Stimulated activated CD8-positive, alpha-beta memory T cell treated with anti-CD3 and anti-CD28 coated beads, Interleukin-7, amount 100 ng/mL, for 48 hours (primary cell): ENCODE measurements around the gene KPNA2.
A peak's percentile ranks its signal among the peaks of the same experiment; 100 is the strongest.
"Not testable (repeated sequence)": the region's sequence is repeated elsewhere in the genome, so short reads cannot be mapped to it uniquely, and the experiment has no call there.

Source experiments
- DNase-seq, 2 donors: peaks; one replicate each; pipeline ENCODE4 v3.0.0-alpha.2; 2020; ENCODE audit warnings: low read depth in 1 of 2; ENCODE audit errors: extremely low read depth in 1 of 2

Gene KPNA2

DNA sequence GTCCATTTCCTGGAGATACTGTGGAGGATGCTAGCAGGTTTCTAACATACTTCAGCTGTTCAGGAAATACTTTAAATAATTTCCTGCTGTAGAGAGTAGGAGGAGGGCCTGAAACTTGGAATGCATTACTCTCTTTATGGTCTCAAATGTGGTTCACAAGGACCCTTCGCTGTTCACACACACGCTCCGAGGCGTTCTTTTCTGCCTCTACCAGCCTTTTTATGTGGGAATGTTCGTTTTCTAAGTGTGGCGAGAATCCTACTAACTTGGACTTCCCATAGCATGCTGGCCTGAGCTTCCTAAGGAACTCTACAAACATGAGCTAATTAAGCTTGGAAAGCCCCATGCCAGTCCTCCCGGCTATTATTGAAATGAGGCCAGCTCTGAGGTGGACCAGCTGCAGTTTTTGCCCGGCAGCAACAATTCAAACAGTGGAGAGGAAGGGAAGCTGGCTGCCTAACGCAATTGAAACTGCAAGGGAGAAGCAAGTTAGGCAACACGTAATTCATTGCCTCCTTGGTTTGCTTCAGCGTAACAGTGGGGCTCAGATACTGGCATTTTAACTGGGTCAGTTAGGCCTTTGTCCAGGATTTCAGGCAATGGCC lies 18.9 kb downstream of the KPNA2 start:
- no peak for DNase-seq

DNA sequence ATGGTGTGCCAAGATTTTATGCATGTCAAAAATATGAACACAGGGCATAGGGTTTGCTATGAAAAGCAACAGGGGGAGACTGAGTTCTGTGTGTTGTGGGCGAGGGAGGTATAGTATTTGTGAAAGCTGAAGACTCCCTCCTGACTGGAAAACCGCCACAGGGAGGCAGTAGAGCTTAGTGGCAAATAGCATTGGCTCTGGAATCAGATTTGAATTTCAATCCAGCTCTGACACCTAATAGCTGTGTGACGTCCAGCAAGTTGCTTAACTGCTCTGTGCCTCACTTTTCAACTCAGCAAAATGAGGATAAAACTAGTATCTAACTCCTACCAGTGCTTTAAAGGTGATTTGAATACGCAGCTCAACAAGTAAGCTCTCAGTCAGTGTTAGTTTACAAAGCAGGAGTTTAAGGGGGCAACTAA lies 22.0 kb downstream of the KPNA2 start:
- no peak for DNase-seq

DNA sequence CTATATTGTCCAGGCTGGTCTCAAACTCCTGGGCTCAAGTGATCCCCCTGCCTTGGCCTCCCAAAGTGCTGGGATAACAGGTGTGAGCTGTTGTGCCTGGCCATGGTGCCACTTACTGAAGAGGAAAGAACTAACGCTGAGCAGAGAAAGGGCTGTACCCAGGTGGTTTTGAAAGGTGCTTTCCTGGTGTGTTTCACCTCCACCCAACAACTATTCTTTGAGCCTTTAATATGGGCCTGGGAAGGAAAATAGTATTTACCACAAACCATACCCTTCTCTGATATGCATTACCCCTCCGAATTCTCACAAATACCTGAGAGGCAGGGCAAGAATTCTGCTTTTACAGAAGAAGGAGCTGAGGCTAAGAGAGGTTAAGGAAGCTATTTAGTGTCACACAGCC lies 24.8 kb downstream of the KPNA2 start:
- no peak for DNase-seq

DNA sequence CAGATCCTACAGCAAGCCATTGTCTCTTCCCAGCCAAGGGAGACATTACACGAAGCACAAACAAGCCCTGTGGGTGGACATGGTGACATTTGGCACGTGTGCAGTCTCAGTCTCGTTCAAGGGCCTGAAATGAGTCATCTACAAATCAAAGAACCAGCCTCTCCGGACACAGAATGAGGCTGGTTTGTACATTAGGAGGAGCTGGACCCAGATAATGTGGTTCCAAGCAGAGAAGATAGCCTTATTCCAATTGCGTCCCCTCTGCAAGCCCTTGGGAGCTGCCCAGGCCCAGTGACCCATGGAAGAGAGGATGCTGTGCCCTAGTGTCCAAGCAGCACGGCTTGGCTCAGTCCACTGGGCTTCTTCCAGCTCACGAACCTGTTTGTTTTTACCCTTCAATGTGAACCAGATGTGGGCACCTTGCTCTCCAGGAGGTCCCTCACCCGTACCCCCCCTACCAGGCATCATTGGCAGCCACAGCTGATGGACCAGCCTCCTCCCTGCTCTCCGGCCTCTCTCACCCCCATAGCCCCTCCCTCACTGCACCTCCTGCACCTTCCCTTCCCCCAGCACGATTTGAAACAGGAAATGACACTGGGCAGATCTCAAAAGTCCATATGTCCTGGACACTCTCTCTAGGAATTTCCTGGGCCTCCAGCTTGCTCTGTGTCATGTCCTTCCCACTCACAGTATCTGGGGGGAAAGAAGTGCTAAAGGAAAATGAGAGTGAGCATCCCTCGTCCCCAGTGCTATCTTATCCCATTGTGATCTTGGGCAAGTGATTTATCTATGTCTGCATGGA lies 26.2 kb downstream of the KPNA2 start:
- no peak for DNase-seq

DNA sequence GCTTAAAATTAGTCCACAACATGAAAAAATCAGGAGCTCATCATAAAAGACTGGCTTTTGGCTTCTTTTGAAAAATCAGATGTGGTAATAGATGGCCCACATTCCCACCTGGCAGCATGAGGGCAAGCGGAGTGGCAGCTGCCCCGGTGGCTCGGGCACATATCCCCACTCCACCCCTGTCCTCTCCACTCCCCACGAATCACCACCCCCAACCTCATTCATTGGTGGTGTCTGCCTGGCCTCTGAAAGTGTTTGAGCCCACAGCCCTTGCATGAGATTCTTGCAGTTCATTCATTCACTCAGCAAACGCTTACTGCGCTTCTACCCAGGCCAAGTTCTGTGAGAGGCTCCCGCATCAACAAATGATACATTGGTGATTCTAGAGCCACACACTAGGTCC lies 29.8 kb downstream of the KPNA2 start:
- not testable (repeated sequence) for DNase-seq

DNA sequence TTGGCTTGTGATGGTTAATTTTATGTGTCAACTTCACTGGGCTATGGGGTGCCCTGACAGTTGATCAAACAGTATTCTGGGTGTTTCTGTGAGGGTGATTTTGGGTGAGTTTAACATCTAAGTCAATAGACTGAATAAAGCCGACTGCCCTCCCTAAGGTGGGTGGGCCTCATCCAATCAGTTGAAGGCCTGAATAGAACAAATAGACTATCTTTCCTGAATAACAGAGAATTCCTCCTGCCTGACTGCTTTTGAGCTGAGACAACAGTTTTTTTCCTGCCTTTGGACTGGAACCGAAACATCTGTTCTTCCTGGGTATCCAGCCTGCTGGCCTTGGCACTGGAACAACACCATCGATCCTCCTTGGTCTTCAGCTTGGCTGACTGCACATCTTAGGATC lies 33.0 kb downstream of the KPNA2 start:
- not testable (repeated sequence) for DNase-seq

DNA sequence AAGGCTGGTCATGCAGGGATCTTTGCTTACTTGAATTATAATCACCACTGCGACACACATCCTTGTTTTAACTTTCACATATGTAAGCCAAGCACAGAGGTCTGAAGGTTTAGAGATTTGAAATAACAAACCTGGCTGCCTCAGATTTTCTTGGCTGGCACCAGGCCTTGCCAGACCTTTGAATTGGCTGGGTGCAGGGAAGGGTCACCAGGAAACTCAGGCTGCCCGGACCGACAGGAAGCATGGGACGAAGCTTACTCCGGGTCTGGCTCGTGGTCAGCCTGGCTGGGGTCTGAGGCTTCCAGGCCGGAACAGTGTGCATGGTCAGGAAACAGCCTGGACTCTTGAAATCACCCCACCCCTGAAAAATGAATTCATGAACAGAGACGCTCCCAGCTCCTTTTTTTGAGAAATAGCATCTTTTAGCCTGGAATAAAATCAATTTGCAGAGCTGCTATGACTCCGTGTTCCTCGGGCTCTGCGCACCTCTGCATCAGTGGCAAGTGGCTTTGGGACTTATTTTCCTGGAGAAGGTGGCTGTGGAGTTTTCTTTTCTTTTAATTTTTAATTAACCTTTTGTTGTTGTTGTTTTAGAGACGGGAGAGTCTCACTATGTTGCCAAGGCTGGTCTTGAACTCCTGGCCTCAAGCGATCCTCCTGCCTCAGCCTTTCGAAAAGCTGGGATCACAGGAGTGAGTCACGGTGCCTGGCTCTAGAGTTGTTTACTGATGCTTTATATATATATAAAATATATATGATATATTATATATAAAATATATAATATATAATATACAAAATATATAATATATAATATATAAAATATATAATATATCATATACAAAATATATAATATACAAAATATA lies 35.3 kb downstream of the KPNA2 start:
- not testable (repeated sequence) for DNase-seq

DNA sequence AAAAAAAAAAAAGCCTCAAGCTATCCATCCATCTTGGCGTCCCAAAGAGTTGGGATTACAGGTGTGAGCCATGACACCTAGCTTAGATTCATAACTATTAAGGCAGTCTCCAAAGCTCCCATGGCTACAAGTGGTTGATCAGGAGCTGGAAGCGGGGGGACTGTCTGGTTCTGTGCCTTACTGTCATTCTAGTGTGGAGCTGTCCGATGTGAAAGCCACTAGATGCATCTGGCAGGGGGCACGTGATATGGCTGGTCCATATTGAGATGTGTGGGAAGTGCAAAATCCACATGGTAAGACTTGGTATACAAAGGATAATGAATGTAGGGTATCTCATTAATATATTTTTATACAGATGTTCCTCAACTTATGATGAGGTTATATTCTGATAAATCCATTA lies 38.7 kb downstream of the KPNA2 start:
- no peak for DNase-seq

DNA sequence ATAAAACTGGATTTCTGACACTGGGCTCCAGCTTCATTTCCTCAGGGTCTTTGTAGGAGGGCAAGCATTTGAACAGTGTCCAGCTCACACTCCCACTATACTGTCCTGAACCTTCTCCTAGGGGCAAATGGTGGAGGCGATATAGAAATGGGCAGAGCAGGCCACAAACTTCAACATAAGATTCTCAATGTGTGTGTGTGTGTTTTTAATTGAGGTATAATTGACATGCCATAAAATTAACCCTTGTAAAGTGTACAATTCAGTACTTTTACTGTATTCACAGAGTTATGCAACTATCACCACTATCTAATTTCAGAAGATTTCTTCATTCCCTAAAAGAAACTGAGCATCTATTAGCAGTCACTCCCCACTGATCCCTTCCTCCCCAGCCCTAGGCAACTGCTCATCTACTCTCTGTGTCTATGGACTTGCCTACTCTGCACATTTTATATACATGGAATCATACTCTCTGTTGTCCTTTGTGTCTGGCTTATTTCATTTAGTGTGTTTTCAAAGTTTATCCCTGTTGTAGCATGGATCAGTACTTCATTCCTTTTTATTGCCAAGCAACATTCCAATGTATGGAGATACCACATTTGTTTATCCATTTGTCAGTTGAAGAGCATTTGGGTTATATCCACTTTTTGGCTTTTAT lies 40.5 kb downstream of the KPNA2 start:
- not testable (repeated sequence) for DNase-seq

DNA sequence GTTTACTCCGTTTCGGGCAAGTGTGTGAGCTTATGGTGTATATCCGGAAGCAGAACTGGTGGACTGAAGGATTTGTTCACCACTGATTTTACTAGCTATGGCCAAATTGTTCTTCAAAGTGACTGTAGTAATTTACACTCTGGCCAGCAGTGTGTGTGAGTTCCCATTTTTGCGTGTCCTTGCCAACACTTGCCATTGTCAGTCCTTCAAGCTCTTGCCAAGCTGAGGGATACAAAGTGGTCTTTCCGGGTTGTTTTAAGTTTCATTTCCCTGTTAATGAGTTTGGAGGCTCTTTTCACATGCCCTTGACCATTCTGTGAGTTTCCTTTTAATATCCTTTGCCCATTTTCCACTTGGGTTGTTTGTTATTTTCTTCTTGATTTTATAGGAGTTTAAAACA lies 42.0 kb downstream of the KPNA2 start:
- DNase-seq = not testable (repeated sequence)

DNA sequence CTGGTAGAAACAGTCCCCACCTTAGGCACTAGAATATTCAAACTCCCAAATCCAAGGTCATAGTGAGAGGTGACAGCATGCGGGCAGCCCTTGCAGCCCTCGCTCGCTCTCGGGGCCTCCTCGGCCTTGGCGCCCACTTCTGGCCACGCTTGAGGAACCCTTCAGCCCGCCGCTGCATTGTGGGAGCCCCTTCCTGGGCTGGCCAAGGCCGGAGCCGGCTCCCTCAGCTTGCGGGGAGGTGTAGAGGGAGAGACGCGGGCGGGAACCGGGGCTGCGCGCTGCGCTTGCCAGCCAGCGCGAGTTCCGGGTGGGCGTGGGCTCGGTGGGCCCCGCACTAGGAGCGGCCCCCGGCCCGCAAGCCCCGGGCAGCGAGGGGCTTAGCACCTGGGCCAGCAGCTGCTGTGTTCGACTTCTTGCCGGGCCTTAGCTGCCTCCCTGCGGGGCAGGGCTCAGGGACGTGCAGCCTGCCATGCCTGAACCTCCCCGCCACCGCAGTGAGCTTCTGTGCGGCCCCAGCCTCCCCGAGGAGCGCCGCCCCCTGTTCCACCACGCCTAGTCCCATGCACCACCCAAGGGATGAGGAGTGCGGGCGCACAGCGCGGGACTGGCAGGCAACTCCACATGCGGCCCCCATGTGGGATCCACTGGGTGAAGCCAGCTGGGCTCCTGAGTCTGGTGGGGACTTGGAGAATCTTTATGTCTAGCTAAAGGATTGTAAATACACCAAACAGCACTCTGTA lies 45.0 kb downstream of the KPNA2 start:
- DNase-seq = no peak

DNA sequence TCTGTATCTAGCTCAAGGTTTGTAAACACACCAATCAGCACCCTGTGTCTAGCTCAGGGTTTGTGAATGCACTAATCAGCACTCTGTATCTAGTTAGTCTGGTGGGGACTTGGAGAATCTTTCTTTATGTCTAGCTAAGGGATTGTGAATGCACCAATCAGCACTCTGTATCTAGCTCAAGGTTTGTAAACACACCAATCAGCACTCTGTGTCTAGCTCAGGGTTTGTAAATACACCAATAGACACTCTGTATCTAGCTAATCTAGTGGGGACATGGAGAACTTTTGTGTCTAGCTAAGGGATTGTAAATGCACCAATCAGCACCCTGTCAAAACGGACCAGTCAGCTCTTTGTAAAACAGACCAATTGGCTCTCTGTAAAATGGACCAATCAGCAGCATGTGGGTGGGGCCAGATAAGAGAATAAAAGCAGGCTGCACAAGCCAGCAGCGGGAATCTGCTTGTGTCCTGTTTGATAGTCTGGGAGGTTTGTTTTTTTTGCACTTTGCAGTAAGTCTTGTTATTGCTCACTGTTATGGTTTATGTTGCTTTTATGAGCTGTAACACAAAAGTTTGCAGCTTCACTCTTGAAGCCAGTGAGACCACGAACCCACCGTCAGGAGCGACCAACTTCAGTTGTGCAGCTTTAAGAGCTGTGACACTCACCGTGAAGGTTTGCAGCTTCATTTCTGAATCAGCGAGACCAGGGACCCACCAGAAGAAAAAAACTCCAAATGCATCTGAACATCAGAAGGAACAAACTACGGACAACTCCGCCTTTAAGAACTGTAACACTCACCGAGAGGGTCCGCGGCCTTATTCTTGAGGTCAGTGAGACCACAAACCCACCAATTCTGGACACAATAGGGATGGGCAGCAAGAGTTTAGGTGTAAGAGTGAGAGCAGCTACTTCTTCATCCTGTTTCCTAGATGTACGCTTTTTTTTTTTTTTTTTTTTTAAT lies 46.0 kb downstream of the KPNA2 start:
- DNase-seq = not testable (repeated sequence)

DNA sequence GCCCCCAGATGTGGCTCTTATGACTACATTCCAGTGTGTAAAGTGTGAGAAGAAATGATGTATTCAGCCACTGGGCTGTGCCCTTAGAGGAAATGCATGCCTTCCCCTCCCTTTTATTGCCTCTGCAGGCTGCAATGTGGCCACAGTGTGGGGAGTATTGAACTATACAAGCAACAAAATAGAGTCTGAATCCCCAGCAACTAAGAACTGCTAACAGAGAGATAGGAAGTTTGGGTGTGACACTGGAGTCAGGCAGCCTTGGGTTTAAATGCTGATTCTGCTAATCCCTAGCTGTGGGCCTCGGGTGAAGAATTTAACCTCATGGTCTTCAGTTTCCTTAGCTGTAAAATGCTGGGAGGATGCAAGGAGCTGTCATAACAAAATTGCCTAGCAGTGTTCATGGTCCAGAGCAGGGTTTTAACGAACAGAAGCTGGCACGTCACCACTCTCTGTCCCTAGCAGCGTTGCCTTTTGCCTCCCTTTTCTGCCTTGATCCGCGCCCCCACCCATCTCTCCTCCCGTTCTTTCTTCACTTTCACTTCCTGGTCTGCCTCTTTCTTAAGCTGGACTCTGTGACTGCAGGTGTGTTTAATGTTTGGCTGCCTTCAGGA lies 50.3 kb downstream of the KPNA2 start:
- DNase-seq = no peak

DNA sequence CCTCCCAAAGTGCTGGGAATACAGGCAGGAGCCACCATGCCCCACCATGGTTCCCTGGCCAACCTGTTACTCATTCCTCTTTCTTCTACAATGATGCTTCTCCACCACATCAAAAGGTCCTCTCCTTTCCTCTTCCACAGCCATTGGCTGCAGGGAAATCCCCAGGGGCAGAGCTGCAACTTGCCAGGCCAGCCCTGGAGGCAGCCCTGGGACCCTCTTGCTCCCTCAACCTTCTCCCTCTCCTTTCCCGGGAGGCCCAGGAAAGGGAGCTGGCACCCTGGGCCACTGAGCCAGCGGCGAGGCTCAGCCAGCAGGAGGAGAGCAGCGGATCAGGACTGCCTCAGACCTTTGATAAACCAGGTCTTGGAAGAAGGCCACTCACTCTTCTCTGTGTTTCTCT lies 51.1 kb downstream of the KPNA2 start:
- DNase-seq = peak in 1 of 2 donors; percentile 16

DNA sequence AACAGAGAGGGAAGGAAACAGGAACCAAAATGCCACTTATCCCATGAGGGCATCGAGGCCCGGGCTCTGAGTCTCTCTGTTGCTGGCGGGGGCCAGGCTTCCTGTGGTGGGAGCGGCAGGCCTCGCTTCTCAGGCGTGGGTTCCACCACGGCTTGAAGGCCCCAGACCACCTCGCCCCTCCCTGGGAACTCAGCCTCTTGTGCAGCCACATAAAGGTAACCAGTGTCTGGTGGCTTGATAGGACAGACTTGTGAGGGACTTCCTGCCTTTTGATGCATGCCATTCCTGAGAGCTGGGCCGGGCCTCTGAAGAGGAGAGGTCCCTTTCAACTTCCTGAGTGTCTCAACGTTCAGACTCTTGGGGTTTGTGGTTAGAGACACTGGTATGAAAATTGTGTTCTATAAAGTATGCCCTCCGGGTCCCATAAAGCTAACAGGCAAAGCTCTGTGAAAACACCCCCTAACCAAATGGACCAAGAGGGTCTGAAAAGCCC lies 51.6 kb downstream of the KPNA2 start:
- not testable (repeated sequence) for DNase-seq

DNA sequence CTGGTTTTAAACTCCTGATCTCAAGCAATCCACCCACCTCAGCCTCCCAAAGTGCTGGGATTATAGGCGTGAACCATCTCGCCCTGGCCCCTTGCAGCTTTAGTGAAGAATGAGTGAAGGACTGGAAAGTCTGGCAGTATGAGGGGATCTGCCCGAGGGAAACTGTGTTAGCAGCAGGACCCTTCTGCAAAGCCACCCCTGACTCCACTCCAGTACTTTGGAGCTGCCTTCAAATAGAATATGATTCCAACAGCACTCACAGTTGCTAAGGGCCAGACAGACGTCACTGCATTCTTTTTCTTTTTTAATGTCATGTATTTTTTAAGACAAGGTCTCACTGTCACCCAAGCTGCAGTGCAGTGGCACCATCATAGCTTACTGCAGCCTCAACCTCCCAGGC lies 52.3 kb downstream of the KPNA2 start:
- no peak for DNase-seq

DNA sequence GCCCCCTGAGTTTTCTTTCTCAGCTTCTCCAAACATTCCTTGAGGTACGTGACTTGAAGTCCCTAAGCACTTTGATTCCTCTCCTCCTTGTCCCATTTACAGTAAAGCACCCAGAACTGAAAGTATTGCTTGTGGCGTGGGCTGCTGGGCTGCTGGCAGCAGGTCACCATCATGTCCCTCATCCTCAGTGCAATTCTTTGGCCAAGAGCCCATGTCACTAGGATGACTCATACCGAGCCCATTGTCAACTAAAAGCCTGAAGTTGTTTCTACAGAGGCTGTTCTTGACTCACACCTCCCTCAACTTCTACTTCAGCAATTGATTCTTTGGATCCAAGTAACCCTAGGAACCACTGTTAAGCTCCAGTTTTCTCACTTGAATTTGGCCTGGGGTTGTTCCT lies 54.3 kb downstream of the KPNA2 start:
- peak in 1 of 2 donors; percentile 14 for DNase-seq

DNA sequence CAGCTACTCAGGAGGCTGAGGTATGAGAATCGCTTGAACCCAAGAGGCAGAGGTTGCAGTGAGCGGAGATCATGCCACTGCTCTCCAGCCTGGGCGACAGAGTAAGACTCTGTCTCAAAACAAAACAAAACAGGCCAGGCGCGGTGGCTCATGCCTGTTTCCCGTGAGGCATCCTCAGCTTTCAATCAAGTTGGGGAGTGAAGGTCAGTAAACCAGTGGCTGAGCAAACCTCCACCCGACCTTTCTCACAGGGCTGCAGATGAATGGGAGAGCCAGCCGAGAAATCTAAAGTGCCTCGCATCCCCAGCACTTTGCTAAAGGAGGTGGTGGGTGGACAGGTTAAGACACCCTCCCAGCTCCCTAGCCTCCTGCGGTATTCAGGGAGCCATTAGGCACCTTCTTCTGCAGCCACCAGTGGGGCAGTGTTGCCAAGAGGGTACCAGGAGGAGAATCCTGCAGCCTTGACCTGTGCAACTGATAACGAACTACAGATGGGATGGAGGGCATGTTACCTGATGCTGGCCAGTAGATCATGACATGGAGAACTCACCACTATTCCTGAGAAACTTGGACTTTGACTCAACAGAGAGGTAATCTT lies 59.0 kb downstream of the KPNA2 start:
- no peak for DNase-seq
